ENCODE results near the gene GRK1. TPM values are rescaled to one million over a fixed set of nuclear protein-coding genes. Genes with fewer than 3 reads are reported as not detected.

The GRK1 gene
- total RNA-seq, 1 donor from 2014 or later = not detected

DNA sequence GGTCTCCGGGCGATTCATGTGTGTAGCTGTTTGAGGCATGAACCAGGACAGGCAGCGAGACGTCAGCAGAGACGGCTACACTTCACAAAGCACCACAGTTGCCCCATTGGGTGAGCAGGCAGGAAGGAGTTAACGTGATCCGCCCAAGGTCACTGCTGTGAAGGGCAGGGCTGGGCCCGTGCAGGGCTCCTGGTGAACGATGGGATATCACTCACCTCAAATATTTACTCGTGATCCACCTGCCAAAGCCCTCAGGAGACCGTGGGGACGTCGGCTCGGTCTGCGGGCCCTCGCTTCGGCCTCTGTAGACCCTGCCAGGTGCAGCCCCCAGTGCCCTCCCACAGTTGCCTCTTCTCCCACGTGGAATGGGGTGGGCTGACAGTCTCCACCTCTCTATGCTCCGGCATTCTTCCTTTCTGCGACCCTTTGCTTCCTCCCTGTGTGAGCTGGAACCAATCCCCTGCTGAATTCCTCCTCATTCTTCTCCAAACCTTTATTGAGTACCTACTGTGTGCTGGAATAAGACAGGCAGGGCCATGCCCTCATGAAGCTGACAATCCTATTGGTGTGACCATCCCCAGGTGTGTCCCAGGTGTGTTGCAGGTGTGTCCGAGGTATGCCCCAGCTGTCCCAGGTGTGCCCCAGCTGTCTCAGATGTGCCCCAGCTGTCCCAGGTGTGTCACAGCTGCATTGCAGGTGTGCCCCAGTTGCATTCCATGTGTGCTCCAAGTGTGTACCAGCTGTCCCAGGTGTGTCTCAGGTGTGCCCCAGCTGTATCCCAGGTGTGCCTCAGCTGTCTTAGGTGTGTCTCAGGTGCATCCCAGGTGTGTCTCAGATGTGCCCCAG, 2.0 kb upstream of the GRK1 start:
- no peak for DNase-seq (ENCODE audit: low read depth)
- peaks cover 9% of the 10 kb centered on the region for H3K27me3 ChIP-seq (ENCODE audit: insufficient read depth, low read length)
- H3K9me3 Mint-ChIP-seq (ENCODE audit: unreplicated experiment) = peaks cover 16% of the 10 kb centered on the region
- no peaks in the 10 kb centered on the region for H3K36me3 Mint-ChIP-seq (ENCODE audit: low read depth, unreplicated experiment)
- no peak overlapping the region for H2AFZ ChIP-seq (ENCODE audit: low read depth, low read length)
- H3K79me2 ChIP-seq (ENCODE audit: insufficient read depth, low read length) = no peaks in the 10 kb centered on the region
- H3K4me1 ChIP-seq (ENCODE audit: insufficient read depth, low read length) = no peaks in the 10 kb centered on the region
- H3K4me3 Mint-ChIP-seq (ENCODE audit: unreplicated experiment) = no peak overlapping the region
- FAIRE-seq = no peak
- H3K27me3 Mint-ChIP-seq (ENCODE audit: low read depth, unreplicated experiment) = peaks cover 22% of the 10 kb centered on the region
- peaks cover 10% of the 10 kb centered on the region for H4K20me1 ChIP-seq (ENCODE audit: insufficient read depth, low read length)
- H3K27ac Mint-ChIP-seq (ENCODE audit: unreplicated experiment) = no peak overlapping the region
- no peak overlapping the region for H3K4me2 ChIP-seq (ENCODE audit: low read length)
- no peaks in the 10 kb centered on the region for H3K36me3 ChIP-seq (ENCODE audit: insufficient read depth, low read length)
- H3K9ac ChIP-seq (ENCODE audit: low read length) = no peak overlapping the region
- H3K4me3 ChIP-seq (ENCODE audit: insufficient read depth, low read depth, low read length) = no peak overlapping the region
- H3K9me3 ChIP-seq (ENCODE audit: insufficient read depth, low read depth, low read length) = no peaks in the 10 kb centered on the region
- no peak overlapping the region for H3K27ac ChIP-seq (ENCODE audit: low read depth, low read length)
- no peaks in the 10 kb centered on the region for H3K4me1 Mint-ChIP-seq (ENCODE audit: low read depth, unreplicated experiment)
- TF ChIP-seq, protein P1, sequence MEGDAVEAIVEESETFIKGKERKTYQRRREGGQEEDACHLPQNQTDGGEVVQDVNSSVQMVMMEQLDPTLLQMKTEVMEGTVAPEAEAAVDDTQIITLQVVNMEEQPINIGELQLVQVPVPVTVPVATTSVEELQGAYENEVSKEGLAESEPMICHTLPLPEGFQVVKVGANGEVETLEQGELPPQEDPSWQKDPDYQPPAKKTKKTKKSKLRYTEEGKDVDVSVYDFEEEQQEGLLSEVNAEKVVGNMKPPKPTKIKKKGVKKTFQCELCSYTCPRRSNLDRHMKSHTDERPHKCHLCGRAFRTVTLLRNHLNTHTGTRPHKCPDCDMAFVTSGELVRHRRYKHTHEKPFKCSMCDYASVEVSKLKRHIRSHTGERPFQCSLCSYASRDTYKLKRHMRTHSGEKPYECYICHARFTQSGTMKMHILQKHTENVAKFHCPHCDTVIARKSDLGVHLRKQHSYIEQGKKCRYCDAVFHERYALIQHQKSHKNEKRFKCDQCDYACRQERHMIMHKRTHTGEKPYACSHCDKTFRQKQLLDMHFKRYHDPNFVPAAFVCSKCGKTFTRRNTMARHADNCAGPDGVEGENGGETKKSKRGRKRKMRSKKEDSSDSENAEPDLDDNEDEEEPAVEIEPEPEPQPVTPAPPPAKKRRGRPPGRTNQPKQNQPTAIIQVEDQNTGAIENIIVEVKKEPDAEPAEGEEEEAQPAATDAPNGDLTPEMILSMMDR (IDR thresholded peaks at IDR 0.05; ENCODE audit: insufficient read depth, low read depth, low read length) = no peak
- no peak for TF ChIP-seq EZH2 (IDR thresholded peaks at IDR 0.05; ENCODE audit: insufficient read depth, low read length)

GRCh38 chr13:113665597-113666328, 1.3 kb upstream of the GRK1 start:
- Mint-ChIP-seq H3K36me3 (ENCODE audit: low read depth, unreplicated experiment) (no peaks in the 10 kb centered on the region), H3K4me1 (ENCODE audit: low read depth, unreplicated experiment) (no peaks in the 10 kb centered on the region), H3K4me3 (ENCODE audit: unreplicated experiment) (no peak overlapping the region), H3K27ac (ENCODE audit: unreplicated experiment) (no peak overlapping the region), H3K9me3 (ENCODE audit: unreplicated experiment) (peaks cover 14% of the 10 kb centered on the region), H3K27me3 (ENCODE audit: low read depth, unreplicated experiment) (peaks cover 25% of the 10 kb centered on the region)
- Histone ChIP-seq H3K79me2 (ENCODE audit: insufficient read depth, low read length) (no peaks in the 10 kb centered on the region), H3K36me3 (ENCODE audit: insufficient read depth, low read length) (no peaks in the 10 kb centered on the region), H3K27me3 (ENCODE audit: insufficient read depth, low read length) (peaks cover 9% of the 10 kb centered on the region), H4K20me1 (ENCODE audit: insufficient read depth, low read length) (peaks cover 10% of the 10 kb centered on the region), H3K27ac (ENCODE audit: low read depth, low read length) (no peak overlapping the region), H3K9ac (ENCODE audit: low read length) (no peak overlapping the region), H3K4me2 (ENCODE audit: low read length) (no peak overlapping the region), H3K9me3 (ENCODE audit: insufficient read depth, low read depth, low read length) (no peaks in the 10 kb centered on the region), H3K4me1 (ENCODE audit: insufficient read depth, low read length) (no peaks in the 10 kb centered on the region), H2AFZ (ENCODE audit: low read depth, low read length) (no peak overlapping the region), H3K4me3 (ENCODE audit: insufficient read depth, low read depth, low read length) (no peak overlapping the region)
- DNase-seq (ENCODE audit: low read depth) = no peak
- TF ChIP-seq EZH2 (IDR thresholded peaks at IDR 0.05; ENCODE audit: insufficient read depth, low read length) = no peak
- TF ChIP-seq, protein P1 (IDR thresholded peaks at IDR 0.05; ENCODE audit: insufficient read depth, low read depth, low read length) = no peak
- FAIRE-seq = no peak
